Renal pelvis (tissue), 4 donors: Measurements from ENCODE around the gene PPP4R3A. TPM values are rescaled to one million over a fixed set of nuclear protein-coding genes. Genes with fewer than 3 reads are reported as not detected.
"Not testable (repeated sequence)": the region's sequence is repeated elsewhere in the genome, so short reads cannot be mapped to it uniquely, and the experiment has no call there.

Experiments used
- DNase-seq: peaks from one replicate; pipeline ENCODE4 v3.0.0-alpha.2; 2013
- polyA plus RNA-seq, 3 donors: library from polyadenylated mRNA; unstranded; fragments of 120-200 nt; gene quantifications; one replicate each; pipeline ENCODE4 v1.2.1, GENCODE V29; 2013; ENCODE audit not compliant: insufficient read length in 3 of 3

The PPP4R3A gene
- polyA plus RNA-seq, 3 donors = 110 to 133 (median 122) TPM

DNA sequence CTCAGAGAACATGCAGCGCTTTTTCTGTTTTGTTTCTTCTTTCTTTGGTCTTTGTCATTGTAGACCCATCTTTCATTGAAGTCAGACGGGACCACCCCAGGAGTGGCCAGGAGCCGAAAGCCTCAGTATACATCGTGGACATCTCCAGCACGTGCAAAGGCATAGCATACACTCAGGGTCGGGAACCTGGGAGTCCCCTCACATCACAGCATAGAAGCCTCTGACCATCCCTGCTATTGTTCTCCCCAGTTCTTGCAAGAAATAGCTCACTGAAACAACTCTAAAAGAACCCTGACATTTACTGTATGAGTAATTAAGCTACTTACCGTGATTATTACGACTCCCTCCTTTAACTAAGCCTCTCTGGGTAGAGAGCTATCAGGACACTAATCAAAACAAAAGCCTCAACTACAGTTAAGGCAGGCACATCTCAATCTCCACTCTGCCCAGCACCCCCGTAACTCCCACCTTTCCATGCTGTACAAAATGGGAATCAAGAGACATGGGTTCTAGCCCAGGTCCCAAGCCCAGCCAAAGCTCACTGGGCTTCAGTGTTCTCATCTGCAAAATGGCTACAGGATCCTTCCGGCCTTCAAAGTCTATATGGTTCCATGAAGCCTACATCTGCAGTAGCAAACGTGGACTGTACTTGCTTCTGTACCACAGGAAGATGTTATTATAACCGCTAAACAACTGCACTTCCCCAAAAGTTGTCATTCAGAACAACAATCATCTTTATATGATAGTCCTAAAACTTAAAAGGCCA lies 99.2 kb downstream of the PPP4R3A start:
- DNase-seq = no peak

DNA sequence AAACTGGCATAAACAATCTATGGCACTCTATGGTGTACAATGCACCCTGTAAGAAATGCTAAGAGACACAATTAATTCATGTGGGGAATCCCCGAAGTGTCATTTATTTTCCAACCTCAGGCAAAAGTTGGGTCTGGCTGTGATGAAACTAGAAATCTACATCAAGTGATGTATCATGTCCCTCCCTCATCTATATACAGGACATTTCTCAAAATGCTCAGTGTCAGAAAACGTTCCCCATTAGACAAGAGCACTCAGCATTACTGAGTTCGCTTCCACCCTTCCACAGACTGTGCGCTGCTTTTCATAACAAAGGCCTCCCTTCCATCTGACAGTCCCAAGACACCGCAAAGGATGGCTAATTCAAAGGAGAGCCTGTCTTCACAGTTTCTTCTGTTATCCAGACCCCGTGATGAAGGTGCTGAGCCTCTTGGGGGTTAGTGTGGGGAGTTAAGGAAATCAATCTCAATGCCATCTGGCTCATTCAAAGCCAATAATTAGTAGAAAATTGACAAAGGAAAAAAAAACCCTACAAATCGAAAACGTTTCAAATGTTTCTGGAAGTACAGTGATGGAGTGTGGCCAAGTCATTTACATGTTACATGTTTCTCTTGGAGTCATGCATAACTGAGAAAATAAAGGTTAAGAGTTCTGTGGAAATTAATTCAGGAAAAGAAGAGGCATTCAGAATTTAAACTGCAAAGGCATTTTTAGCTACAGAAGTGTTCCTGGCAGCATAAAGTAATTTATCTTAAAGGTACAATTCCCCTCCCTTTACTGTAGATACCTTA lies 100.0 kb downstream of the PPP4R3A start:
- no peak for DNase-seq

DNA sequence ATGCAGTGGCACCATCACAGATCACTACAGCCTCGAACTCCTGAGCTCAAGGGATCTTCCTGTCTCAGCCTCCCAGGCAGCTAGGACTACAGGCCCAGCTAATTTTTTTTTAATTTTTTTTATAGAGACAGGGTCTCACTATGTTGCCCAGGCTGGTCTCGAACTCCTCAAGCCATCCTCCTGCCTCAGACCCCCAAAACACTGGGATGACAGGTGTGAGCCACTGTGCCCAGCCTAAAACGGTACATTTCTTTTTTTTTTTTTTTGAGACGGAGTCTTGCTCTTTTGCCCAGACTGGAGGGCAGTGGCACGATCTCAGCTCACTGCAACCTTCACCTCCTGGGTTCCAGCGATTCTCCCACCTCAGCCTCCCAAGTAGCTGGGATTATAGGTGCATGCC lies 100.9 kb downstream of the PPP4R3A start:
- DNase-seq = not testable (repeated sequence)

Other genes with a start within 250 kb of the PPP4R3A start
- 10 to 100 TPM; 39.2 to 49.7 (median 44.4) TPM for gene CCDC88C, start 92.5 kb downstream of the PPP4R3A start, polyA plus RNA-seq
- gene CATSPERB, start 221.8 kb upstream of the PPP4R3A start, polyA plus RNA-seq = 1 to 10 TPM in 1 of 3 donors, under 1 TPM in 2; 0.60 to 1.5 (median 0.78) TPM